GM12878 (cell line): Measurements from ENCODE around the gene SLC37A2. TPM values are rescaled to one million over a fixed set of nuclear protein-coding genes. Genes with fewer than 3 reads are reported as not detected.

Experiments used
- ATAC-seq: fragments of 200-7000 bp; cut with Tn5 transposase; 3 replicates; pipeline ENCODE4 v1.9.1; 2020; ENCODE audit warnings: mild to moderate bottlenecking, moderate library complexity
- BruUV-seq: library from RNA; stranded (reverse); fragments of 400-500 nt; replicated peaks from 2 replicates; lab custom pipeline; 2021; lab: Mats Ljungman, UMichigan
- CTCF ChIA-PET: fragments of 300-600 bp; sonication (Branson Sonifier 250); formaldehyde crosslinking; extraction: SDS; loops from one replicate; lab custom pipeline; 2021; ENCODE audit warnings: inconsistent platforms; lab: Yijun Ruan, JAX
- POLR2A ChIA-PET: fragments of 350-600 bp; formaldehyde crosslinking; extraction: SDS; loops from one replicate; lab custom pipeline; 2021; ENCODE audit warnings: inconsistent platforms; lab: Charles Lee
- RAD21 ChIA-PET: fragments of 300-600 bp; sonication (Branson Sonifier 250); formaldehyde crosslinking; loops from one replicate; lab custom pipeline; 2023; ENCODE audit warnings: antibody characterized with exemption; ENCODE audit not compliant: unreplicated experiment; lab: Charles Lee
- SMC1A ChIA-PET: fragments of 300-600 bp; sonication (Branson Sonifier 250); formaldehyde crosslinking; loops from one replicate; lab custom pipeline; 2023; ENCODE audit not compliant: unreplicated experiment, uncharacterized antibody; lab: Charles Lee
- DNase-seq: peaks from one replicate; pipeline ENCODE4 v3.0.0-alpha.2; 2011; ENCODE audit warnings: low read depth, low spot score
- FAIRE-seq: peaks from 3 replicates; lab custom pipeline; 2011; peaks lifted over from hg19 to GRCh38; lab: Jason Lieb, UNC
- H2AFZ ChIP-seq: 2 replicates; pipeline ENCODE4 v1.6.0; 2011; ENCODE audit warnings: low read depth, low read length, control low read depth; ENCODE audit not compliant: control insufficient read depth
- H3K27ac ChIP-seq: 2 replicates; pipeline ENCODE4 v1.5.1; 2011; ENCODE audit warnings: control low read depth; ENCODE audit not compliant: control insufficient read depth, insufficient read depth
- H3K27me3 ChIP-seq, 2 experiments: replicated peaks in 1 of 2; 2 replicates each; pipeline versions ENCODE4 v1.6.0 to v1.6.1; 2011; ENCODE audit warnings: low read length in 1 of 2; ENCODE audit not compliant: control insufficient read depth in 2 of 2, insufficient read depth in 2 of 2
- H3K36me3 ChIP-seq, 2 experiments: 2 replicates each; pipeline ENCODE4 v1.5.1; 2011; ENCODE audit warnings: low read length in 1 of 2; ENCODE audit not compliant: control insufficient read depth in 2 of 2, insufficient read depth in 2 of 2
- H3K4me1 ChIP-seq: 2 replicates; pipeline ENCODE4 v1.6.1; 2011; ENCODE audit warnings: mild to moderate bottlenecking, low read length, moderate library complexity, mixed read lengths; ENCODE audit not compliant: control insufficient read depth, insufficient read depth
- H3K4me2 ChIP-seq: 2 replicates; pipeline ENCODE4 v1.6.0; 2011; ENCODE audit warnings: control low read depth; ENCODE audit not compliant: control insufficient read depth, insufficient read depth
- H3K4me3 ChIP-seq: fragments of 200-600 bp; sonication (generic); 2 replicates; pipeline ENCODE4 v1.5.1; 2016
- H3K79me2 ChIP-seq: 2 replicates; pipeline ENCODE4 v1.6.0; 2011; ENCODE audit warnings: low read length; ENCODE audit not compliant: control insufficient read depth, insufficient read depth
- H3K9ac ChIP-seq: 2 replicates; pipeline ENCODE4 v1.8.0; 2011; ENCODE audit warnings: low read length, control low read depth, mixed read lengths; ENCODE audit not compliant: control insufficient read depth, insufficient read depth
- H3K9me3 ChIP-seq: replicated peaks from 3 replicates; pipeline ENCODE4 v1.5.1; 2011; ENCODE audit warnings: mild to moderate bottlenecking, low read length; ENCODE audit not compliant: control insufficient read depth, insufficient read depth
- H4K20me1 ChIP-seq: 2 replicates; pipeline ENCODE4 v1.6.0; 2011; ENCODE audit not compliant: control insufficient read depth, insufficient read depth
- ASH2L ChIP-seq: fragments of 300-600, 200-600 bp; sonication (generic); IDR thresholded peaks from 2 replicates; pipeline ENCODE4 v1.6.1; 2017; ENCODE audit warnings: low read depth, mild to moderate bottlenecking, borderline replicate concordance
- CHD4 ChIP-seq: fragments of 200-600 bp; sonication (generic); IDR thresholded peaks from 2 replicates; pipeline ENCODE4 v1.6.1; 2016; ENCODE audit warnings: mild to moderate bottlenecking
- CREM ChIP-seq: IDR thresholded peaks from 2 replicates; pipeline ENCODE4 v1.6.1; 2014; ENCODE audit warnings: antibody characterized with exemption, low read depth
- MTA2 ChIP-seq: fragments of 450-650 bp; IDR thresholded peaks from 2 replicates; pipeline ENCODE4 v1.6.1; 2016; ENCODE audit warnings: low read depth, mild to moderate bottlenecking, moderate library complexity
- NFYB ChIP-seq: IDR thresholded peaks from 2 replicates; pipeline ENCODE4 v1.6.1; 2011; ENCODE audit warnings: low read depth, mild to moderate bottlenecking, low read length, improper control_type of control experiment, moderate library complexity; ENCODE audit not compliant: insufficient read depth
- NR2F1 ChIP-seq: fragments of 450-650 bp; conservative IDR thresholded peaks from 2 replicates; pipeline ENCODE4 v1.6.1; 2017; ENCODE audit warnings: mild to moderate bottlenecking
- NRF1 ChIP-seq: conservative IDR thresholded peaks from 2 replicates; pipeline ENCODE4 v1.6.1; 2011; ENCODE audit warnings: mild to moderate bottlenecking, low read depth, low read length, improper control_type of control experiment
- POLR2AphosphoS2 ChIP-seq: IDR thresholded peaks from 2 replicates; pipeline ENCODE4 v1.6.1; 2011; ENCODE audit warnings: low read depth, mild to moderate bottlenecking, low read length, improper control_type of control experiment, moderate library complexity
- RELA ChIP-seq: fragments of 450-650 bp; IDR thresholded peaks from 2 replicates; pipeline ENCODE4 v1.8.0; 2014; ENCODE audit warnings: borderline replicate concordance; ENCODE audit not compliant: partially characterized antibody
- SMC3 ChIP-seq: IDR thresholded peaks from 2 replicates; pipeline ENCODE4 v1.6.1; 2011; ENCODE audit warnings: low read length, improper control_type of control experiment, borderline replicate concordance
- SPI1 ChIP-seq: IDR thresholded peaks from 2 replicates; pipeline ENCODE4 v1.6.1; 2011; ENCODE audit warnings: low read depth, mild to moderate bottlenecking, low read length, moderate library complexity, borderline replicate concordance; ENCODE audit not compliant: insufficient read depth
- STAT1 ChIP-seq: fragments of 450-650 bp; conservative IDR thresholded peaks from 2 replicates; pipeline ENCODE4 v1.6.1; 2014; ENCODE audit warnings: antibody characterized with exemption, mild to moderate bottlenecking
- TARDBP ChIP-seq: IDR thresholded peaks from 2 replicates; pipeline ENCODE4 v1.6.1; 2016; ENCODE audit warnings: borderline replicate concordance
- ZBED1 ChIP-seq: IDR thresholded peaks from 2 replicates; pipeline ENCODE4 v1.6.1; 2016; ENCODE audit warnings: borderline replicate concordance
- WGBS: methylation state at CpG from one replicate; pipeline ENCODE4 v1.1.6; 2016; ENCODE audit warnings: low lambda C conversion rate; ENCODE audit not compliant: insufficient replicate concordance, insufficient coverage; ENCODE audit errors: missing lambda C conversion rate; 5-methylcytosine and 5-hydroxymethylcytosine counted together
- in situ Hi-C: fragments of 300-500 bp; cut with MboI; formaldehyde crosslinking; loops from 9 replicates; pipeline ENCODE4 v1.14.3; 2018; ENCODE audit warnings: mixed read lengths
- intact Hi-C: fragments of 100-400 bp; cut with micrococcal nuclease; formaldehyde crosslinking; loops from one replicate; pipeline ENCODE4 v1.14.2; 2022; ENCODE audit not compliant: unreplicated experiment
- polyA plus RNA-seq, 11 experiments: library from polyadenylated mRNA; depleted of rRNA in 4 of 11; unstranded in 6 of 11; stranded (reverse) in 5 of 11; fragments of >200 nt; fragmentation: Nextera tagmentation in 4 of 11; fragmentation: Illumina TruSeq in 1 of 11; extraction: Ambion mirVana in 4 of 11; extraction: Trizol in 1 of 11; gene quantifications; 1 replicate in 1 of 11; 2 replicates in 10 of 11; pipeline versions ENCODE4 v1.2.1 to v1.2.3, GENCODE V29; 2011 to 2016; ENCODE audit warnings: inconsistent platforms in 2 of 11, missing spikeins in 2 of 11, low read depth in 1 of 11
- total RNA-seq, 4 experiments: library from RNA; depleted of rRNA in 3 of 4; stranded (reverse); fragments of >200 nt in 3 of 4; fragmentation: Illumina TruSeq in 1 of 4; extraction: Trizol in 1 of 4; gene quantifications; 2 replicates each; pipeline versions ENCODE4 v1.2.1 to v1.2.3, GENCODE V29; 2013 to 2021
- TF ChIP-seq, protein P1 (sequence below): fragments of 450-650 bp; IDR thresholded peaks from 2 replicates; pipeline ENCODE4 v1.6.1; 2018; ENCODE audit warnings: borderline replicate concordance, mild to moderate bottlenecking; ENCODE audit not compliant: partially characterized antibody
- TF ChIP-seq, protein P2 (sequence below): IDR thresholded peaks from 2 replicates; pipeline ENCODE4 v1.6.1; 2012; ENCODE audit warnings: low read depth, low read length, improper control_type of control experiment
- TF ChIP-seq, protein P3 (sequence below): fragments of 150-350 bp; IDR thresholded peaks from 2 replicates; pipeline ENCODE4 v1.6.1; 2014; ENCODE audit warnings: mild to moderate bottlenecking, low read depth, low read length
- TF ChIP-seq, protein P4 (sequence below): IDR thresholded peaks from 2 replicates; pipeline ENCODE4 v1.6.1; 2012; ENCODE audit warnings: low read length, inconsistent platforms

SLC37A2 gene
- total and polyA plus RNA-seq, 10 of the 15 experiments (the other 5 are each of a cell fraction or from before 2014, with no cell fraction given), result 0.26 to 9.8 (median 2.0) TPM

DNA sequence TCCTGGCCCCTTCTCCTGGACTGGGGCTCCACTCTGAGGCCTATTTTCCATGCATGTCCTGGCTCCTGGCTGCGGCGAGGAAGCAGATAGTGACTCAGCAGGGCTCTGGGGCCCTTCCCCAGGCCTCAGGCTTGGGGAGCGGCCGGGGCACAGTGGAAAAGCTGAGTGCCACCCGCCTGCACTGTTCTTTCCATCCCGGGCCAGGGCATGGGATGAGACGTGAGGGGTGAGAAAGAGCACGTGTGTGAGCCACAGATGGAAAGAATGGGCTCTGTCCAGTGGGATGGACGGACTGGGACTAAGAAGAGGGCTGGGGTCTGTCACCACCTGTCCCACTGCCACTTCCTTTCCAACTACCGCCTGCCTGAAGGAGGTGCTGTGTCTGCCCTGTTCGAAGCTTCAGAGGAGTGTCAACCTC lies 12.8 kb downstream of the SLC37A2 start (continued):
- TF ChIP-seq POLR2AphosphoS2, result no peak
- no peak for TF ChIP-seq STAT1
- no peak for TF ChIP-seq RELA
- TF ChIP-seq, protein P1, sequence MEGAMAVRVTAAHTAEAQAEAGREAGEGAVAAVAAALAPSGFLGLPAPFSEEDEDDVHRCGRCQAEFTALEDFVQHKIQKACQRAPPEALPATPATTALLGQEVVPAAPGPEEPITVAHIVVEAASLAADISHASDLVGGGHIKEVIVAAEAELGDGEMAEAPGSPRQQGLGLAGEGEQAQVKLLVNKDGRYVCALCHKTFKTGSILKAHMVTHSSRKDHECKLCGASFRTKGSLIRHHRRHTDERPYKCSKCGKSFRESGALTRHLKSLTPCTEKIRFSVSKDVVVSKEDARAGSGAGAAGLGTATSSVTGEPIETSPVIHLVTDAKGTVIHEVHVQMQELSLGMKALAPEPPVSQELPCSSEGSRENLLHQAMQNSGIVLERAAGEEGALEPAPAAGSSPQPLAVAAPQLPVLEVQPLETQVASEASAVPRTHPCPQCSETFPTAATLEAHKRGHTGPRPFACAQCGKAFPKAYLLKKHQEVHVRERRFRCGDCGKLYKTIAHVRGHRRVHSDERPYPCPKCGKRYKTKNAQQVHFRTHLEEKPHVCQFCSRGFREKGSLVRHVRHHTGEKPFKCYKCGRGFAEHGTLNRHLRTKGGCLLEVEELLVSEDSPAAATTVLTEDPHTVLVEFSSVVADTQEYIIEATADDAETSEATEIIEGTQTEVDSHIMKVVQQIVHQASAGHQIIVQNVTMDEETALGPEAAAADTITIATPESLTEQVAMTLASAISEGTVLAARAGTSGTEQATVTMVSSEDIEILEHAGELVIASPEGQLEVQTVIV, result no peak
- no peak for TF ChIP-seq NRF1
- TF ChIP-seq MTA2, result no peak
- TF ChIP-seq SMC3, result no peak
- TF ChIP-seq, all 136 proteins: peak for 0

DNA sequence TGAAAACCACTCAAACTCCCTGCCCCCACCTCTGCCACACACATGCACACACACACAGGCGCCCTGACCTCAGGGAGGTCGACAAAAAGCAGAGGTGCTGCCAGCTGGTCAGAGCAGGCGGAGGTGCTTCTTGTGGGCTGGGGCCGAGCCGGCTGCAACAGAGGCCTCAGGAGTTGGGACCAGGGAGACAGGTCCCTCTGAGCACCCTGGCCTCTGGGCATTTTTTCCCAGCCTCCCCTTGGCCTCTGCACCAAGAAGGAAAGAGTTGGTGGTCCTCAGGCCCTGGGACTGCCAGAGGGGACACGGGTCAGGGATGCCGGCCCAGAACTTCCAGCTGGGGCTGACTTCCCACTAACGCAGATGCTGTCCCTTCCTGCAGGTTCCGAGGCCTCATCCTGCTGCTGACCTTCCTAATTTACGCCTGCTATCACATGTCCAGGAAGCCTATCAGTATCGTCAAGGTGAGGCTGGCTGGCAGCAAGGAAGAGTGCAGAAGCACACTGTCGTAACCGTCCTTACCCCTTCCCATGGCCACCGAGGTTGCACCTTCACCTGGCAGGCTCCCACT lies 13.4 kb downstream of the SLC37A2 start:
- no peaks in the 10 kb centered on the region for H3K79me2 ChIP-seq
- H3K4me2 ChIP-seq, result no peak overlapping the region
- peaks cover 27% of the 10 kb centered on the region for H3K4me1 ChIP-seq
- in situ Hi-C loops, result no loop called here
- ChIA-PET RAD21 (no interaction called here), SMC1A (interaction anchor here (5.0 kb wide), 1 partner anchor 12 kb away, joined by 36 read pairs; the partner anchor contains the start of gene SLC37A2), POLR2A (no interaction called here), CTCF (no interaction called here)
- no peaks in the 10 kb centered on the region for H3K9me3 ChIP-seq
- H2AFZ ChIP-seq, result no peak overlapping the region
- no peak overlapping the region for H3K4me3 ChIP-seq
- no peaks in the 10 kb centered on the region for H3K27me3 ChIP-seq
- intact Hi-C loops, result no loop called here
- no TSS peak for BruUV-seq
- WGBS, result 78% methylated on average over 14 of the region's 14 CpGs
- FAIRE-seq (no peak), ATAC-seq (no peak), DNase-seq (no peak)
- H4K20me1 ChIP-seq, result no peaks in the 10 kb centered on the region
- no peak overlapping the region for H3K9ac ChIP-seq
- H3K36me3 ChIP-seq, result no peaks in the 10 kb centered on the region
- no peak overlapping the region for H3K27ac ChIP-seq
- TF ChIP-seq NR2F1 (no peak), NFYB (no peak), CHD4 (no peak), CREM (no peak), ASH2L (no peak), TARDBP (no peak), ZBED1 (no peak), SPI1 (no peak)
- TF ChIP-seq, protein P2, sequence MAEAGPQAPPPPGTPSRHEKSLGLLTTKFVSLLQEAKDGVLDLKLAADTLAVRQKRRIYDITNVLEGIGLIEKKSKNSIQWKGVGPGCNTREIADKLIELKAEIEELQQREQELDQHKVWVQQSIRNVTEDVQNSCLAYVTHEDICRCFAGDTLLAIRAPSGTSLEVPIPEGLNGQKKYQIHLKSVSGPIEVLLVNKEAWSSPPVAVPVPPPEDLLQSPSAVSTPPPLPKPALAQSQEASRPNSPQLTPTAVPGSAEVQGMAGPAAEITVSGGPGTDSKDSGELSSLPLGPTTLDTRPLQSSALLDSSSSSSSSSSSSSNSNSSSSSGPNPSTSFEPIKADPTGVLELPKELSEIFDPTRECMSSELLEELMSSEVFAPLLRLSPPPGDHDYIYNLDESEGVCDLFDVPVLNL, result no peak
- TF ChIP-seq, protein P3, sequence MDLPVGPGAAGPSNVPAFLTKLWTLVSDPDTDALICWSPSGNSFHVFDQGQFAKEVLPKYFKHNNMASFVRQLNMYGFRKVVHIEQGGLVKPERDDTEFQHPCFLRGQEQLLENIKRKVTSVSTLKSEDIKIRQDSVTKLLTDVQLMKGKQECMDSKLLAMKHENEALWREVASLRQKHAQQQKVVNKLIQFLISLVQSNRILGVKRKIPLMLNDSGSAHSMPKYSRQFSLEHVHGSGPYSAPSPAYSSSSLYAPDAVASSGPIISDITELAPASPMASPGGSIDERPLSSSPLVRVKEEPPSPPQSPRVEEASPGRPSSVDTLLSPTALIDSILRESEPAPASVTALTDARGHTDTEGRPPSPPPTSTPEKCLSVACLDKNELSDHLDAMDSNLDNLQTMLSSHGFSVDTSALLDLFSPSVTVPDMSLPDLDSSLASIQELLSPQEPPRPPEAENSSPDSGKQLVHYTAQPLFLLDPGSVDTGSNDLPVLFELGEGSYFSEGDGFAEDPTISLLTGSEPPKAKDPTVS, result no peak
- TF ChIP-seq, protein P4, sequence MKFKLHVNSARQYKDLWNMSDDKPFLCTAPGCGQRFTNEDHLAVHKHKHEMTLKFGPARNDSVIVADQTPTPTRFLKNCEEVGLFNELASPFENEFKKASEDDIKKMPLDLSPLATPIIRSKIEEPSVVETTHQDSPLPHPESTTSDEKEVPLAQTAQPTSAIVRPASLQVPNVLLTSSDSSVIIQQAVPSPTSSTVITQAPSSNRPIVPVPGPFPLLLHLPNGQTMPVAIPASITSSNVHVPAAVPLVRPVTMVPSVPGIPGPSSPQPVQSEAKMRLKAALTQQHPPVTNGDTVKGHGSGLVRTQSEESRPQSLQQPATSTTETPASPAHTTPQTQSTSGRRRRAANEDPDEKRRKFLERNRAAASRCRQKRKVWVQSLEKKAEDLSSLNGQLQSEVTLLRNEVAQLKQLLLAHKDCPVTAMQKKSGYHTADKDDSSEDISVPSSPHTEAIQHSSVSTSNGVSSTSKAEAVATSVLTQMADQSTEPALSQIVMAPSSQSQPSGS, result no peak
